GM18505 (cell line): ENCODE measurements around the gene ZYG11B.
A peak's percentile ranks its signal among the peaks of the same experiment; 100 is the strongest.
"Not testable (repeated sequence)": the region's sequence is repeated elsewhere in the genome, so short reads cannot be mapped to it uniquely, and the experiment has no call there.

ENCODE experiments used
- ATAC-seq: cut with Tn5 transposase; IDR thresholded peaks from one replicate; pipeline ENCODE4 v1.9.1; 2021; ENCODE audit not compliant: unreplicated experiment
- POLR2A ChIP-seq: IDR thresholded peaks from 4 replicates; pipeline ENCODE4 v1.6.1; 2011; ENCODE audit warnings: borderline replicate concordance; ENCODE audit not compliant: insufficient read depth, insufficient read length; ENCODE audit errors: extremely low read depth

The ZYG11B gene

DNA sequence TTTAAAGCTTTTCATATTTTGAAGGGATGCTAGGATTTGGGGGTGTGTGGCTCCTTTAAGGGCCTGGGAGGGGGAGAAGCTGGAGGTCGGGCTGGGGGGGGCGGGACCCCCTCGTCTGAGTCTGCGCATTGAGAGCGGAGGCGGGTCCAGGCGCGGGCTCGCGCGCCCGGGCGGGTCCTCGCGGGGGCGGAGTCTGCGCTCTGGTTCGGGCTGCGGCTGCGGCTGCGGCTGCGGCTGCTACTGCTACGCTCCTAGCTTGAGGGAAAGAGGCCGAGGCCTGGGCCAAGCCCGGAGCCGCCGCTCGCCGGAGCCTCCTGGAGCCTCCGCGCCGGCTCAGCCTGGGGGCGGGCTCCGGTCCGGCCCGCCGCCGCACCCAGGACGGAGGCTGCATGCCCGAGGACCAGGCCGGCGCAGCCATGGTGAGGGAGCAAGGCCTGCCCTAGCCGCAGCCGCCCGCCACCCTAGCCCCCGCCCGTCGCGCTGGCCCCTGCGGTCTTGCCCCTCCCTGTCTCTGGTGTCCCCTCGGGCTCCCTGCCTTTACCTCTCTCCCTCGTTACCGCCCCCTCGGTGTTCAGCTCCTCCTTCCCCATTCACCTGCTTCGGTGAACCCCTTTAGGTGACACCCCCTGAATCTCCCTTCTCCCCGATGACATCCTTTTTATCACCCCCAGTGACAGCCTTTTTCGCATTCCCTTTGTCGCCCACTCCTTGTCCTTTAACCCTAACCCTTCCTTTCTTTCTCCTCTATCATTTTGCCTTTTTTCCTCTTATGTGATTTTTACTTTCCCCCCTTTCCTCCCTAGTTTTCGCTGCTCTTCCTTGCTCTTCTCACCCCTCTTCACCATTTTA is at the start of gene ZYG11B:
TSS of gene ZYG11B (plus strand) at position 189 of the 849 bp plus-strand sequence. CDS start at position 390, 201 bp downstream.
- peak; percentile 95 for ATAC-seq
- peak; percentile 70 for TF ChIP-seq POLR2A

DNA sequence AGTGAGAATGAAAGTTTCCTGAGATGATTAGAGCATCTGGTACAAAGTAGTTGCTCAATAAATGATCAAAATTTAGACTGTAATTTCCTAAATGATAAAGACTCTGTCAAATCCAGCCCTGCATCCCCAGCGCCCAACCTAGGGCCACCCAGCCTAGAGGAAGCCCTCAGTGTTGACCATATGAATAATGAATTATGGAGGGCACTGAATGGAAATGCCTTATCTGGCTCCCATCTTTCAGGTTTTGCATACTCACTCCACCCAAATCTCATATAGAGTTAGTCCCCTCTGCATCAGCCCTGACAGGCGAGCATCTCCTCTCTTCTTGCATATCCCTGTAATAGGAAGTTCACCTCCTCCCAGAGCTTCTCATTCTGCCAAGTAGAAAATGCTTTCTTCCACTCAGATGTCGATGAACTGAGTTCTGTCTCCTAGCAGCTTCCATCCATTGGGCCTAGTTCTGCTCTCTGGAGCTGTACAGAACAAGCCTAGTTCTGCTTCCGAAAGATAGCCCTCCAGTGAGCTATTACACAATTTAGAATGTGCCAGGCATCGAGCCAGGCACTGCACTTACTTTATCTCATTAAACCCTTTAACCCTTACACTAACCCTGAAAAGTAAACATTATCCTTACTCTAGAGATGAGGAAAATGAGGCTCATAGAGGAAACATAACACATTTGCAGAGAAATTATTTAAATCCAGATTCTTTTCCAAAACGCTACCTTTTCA is 49.0 kb upstream of the ZYG11B start:
- TF ChIP-seq POLR2A, result no peak
- ATAC-seq, result no peak

DNA sequence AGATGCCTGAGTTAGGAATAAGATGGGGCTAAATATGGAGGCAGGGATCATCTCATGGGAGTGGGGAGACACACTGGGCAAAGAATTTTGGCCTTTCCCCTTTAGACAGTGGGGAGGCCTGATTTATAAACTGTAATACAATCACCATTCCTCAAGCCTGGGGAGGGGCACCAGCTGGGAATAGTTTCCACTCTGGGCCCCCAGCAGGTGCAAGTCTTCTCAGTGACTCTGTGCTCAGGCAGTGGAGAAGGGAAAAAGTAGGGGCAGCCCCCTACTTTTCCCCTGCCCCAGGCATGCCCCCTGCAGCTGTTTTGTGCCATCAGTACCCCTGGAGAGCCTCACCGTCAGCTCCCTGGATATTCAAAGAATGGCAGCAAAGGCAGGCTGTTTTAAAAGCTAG is 47.2 kb upstream of the ZYG11B start:
- TF ChIP-seq POLR2A, result no peak
- ATAC-seq, result no peak

DNA sequence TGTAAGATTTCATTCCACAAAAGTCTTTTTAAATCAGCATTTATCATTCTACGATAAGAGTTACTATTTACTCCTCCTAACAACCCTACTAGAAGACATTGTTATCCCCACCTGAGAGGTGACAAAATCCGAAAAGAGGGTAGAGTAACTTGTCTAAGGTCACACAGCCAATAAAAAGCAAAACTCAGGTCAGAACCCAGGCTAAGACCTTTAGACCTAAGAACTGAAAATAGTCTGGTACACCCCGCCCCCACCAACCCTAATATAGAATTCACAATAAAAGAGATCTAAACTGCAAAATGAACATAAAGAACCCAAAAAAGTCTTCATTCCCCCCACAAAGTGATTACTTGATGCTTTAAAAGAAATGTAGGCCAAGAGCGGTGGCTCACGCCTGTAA is 46.8 kb upstream of the ZYG11B start:
- ATAC-seq, result no peak
- TF ChIP-seq POLR2A, result no peak

DNA sequence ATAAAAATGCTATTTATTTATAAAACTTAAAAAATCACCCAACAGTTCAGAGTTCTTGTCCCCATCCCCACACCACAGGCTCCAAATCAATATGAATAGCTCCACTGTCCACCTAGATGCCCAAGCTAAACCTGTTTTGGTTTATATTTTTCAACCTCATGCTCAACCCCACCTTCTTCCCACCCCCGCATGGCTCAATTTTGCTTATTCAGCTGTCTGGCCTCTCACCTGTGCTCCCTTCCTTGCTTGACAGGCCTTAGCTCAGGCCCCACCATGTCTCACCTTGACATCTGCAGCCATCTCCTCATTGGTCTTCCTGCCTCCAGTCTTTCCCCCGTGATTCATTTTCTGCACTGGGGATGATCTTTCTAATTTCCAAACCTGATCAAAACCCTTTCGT is 45.9 kb upstream of the ZYG11B start:
- ATAC-seq, result no peak
- no peak for TF ChIP-seq POLR2A

DNA sequence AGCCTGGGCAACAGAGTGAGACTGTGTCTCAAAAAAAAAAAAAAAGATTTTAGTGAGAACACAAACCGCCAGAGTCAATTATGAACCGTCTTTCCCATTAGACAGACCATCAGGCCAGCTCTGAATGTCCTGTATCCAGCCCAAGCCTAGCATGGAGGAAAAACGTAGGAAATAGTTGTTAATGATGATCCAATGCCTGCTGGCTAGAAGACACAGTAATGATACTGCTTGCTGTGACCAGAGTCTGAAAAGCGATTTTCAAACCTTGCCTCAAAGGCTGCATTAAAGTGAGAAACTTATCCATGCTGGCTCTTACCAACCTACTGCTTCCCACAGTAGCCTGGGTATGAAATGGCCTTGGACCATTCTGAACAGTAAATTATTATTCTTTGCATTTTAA is 45.1 kb upstream of the ZYG11B start:
- no peak for ATAC-seq
- no peak for TF ChIP-seq POLR2A

DNA sequence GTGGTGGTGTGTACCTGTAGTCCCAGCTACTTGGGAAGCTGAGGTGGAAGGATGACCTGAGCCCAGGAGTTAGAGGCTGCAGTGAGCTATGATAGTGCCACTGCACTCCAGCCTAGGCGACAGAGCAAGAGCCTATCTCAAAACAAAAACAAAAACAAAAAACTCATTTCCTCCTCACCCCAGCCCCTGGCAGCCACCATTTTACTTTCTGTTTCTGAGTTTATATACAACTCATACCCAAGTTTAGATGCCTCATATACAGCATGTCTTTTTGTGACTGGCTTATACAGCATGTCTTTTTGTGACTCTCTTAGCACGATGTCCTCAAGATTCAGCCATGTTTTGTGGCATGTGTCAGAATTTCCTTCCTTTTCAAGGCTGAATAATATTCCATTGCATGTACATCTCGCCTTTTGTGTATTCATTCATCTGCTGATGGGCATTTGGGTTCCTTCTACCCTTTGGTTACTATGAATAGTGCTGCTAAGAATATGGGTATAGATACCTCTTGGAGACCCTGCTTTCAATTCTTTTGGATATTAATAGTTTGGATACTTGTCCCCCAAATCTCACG is 42.8 kb upstream of the ZYG11B start:
- no peak for TF ChIP-seq POLR2A
- no peak for ATAC-seq

DNA sequence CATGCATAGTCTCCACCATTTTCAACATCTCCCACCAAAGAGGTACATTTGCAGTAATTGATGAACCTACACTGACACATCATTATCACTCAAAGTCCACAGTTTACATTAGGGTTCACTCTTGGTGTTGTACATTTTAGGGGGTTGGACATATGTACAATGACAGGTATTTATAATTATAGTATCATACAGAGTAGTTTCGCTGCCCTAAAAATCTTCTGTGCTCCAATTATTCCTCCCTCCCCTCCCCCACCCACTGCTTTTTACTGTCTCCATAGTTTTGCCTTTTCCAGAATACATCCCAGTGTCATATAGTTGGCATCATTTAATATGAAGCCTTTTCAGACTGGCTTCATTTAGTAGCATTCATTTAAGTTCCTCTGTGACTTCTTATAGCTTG is 41.7 kb upstream of the ZYG11B start:
- no peak for ATAC-seq
- TF ChIP-seq POLR2A, result no peak

DNA sequence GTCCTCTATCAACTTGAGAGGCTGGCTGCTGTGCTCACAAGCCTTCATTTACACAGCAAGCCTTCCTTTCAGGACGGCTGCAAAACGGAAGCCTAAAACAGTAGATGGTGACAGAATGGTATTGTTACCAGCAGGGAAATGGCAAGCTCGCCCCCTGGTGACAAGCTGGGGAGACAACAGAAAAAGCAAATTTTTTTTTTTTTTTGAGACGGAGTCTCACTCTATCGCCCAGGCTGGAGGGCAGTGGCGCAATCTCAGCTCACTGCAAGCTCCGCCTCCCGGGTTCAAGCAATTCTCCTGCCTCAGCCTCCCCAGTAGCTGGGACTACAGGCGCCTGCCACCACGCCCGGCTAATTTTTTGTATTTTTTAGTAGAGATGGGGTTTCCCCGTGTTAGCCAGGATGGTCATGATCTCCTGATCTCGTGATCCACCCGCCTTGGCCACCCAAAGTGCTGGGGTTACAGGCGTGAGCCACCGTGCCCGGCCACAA is 39.9 kb upstream of the ZYG11B start:
- ATAC-seq, result not testable (repeated sequence)

DNA sequence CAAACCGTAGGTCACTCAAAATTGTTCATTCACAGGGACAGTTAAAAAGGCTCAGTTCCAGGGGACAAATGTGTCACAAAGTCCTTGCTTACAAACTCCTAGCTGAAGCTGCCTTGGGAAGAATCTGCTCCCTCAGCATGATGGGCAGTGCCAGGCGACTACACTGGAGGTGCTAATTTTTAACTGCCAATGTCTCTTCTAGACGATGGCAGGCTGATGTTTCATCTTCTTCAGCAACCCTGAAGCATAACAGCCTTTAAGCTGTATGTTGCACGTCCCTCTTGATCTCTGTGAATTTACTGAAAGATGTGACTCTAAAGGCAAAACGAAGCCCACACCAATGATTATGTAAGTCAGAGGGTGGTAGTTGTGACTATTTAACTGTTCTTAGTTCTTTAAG is 39.4 kb upstream of the ZYG11B start:
- TF ChIP-seq POLR2A, result no peak
- ATAC-seq, result no peak

DNA sequence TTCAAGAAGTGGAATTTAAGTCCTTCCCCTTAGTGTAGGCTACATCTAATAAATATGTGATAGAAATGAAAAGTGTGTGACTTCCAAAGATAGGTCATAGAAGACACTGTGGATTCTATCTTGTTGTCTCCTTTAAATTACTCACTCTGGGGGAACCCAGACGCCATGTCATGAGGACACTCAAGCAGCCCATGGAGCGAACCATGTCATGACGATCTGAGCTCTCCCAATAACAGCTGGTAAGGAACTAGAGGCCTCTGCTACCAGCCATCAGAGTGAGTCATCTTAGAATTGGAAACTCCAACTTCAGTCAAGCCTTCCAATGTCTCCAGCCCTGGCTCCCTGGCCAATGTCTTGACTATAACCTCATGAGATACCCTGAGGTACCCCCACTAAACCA is 34.4 kb upstream of the ZYG11B start:
- no peak for TF ChIP-seq POLR2A
- ATAC-seq, result no peak

DNA sequence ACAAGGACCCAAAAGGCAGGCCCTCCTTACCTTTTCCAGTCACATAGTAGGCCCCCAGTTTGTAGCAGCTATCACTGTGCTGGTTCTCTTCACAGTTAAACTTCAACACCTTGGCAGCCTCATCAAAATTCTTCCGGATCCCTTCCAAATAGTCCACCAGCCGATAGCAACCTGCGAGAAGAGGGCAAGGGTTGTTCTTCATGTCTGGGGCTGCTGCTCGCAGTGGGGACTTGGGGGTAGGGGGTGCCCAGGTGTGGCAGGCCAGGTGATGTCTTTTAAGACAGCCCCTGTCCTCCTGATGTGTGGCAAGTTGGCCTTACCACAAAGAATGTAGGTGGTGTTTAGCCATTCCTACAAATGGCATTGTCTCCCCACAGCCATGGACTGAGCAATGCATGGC is 33.6 kb upstream of the ZYG11B start:
- no peak for ATAC-seq
- no peak for TF ChIP-seq POLR2A

DNA sequence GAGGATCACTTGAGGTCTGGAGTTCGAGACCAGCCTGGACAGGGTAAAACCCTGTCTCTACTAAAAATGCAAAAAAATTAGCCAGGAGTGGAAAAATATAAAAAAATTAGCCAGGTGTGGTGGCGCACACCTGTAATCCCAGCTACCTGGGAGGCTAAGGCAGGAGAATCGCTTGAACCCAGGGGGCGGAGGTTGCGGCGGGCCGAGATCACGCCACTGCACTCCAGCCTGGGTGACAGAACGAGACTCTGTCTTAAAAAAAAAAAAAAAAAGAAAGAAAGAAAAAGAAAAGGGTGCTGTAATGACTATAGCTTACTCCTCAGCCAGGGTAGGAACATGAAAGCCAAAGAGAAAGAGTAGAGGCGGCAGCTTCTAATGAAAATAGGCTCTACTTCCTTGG is 32.9 kb upstream of the ZYG11B start:
- not testable (repeated sequence) for ATAC-seq

DNA sequence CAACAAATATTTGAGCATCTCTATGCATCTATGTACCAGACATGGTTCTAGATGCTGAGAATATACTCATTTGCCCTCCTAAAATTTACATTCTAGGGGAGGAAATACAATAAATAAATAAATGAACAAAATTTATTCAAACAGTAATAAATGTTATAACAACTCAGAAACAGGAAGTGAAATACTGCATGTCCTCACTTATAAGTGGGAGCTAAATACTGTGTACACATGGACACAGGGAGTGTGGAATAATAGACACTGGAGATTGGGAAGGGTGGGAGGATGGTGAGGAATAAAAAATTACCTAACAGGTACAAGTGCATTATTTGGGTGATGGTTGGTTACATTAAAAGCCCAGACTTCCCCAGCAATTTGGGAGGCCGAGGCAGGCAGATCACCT is 32.4 kb upstream of the ZYG11B start:
- no peak for ATAC-seq
- no peak for TF ChIP-seq POLR2A
